AG09309 (cell line): ENCODE measurements around the gene RGS6.

Experiments
- DNase-seq: peaks from one replicate; pipeline ENCODE4 v3.0.0-alpha.2; 2010; ENCODE audit warnings: low read depth
- H3K4me3 ChIP-seq: 2 replicates; pipeline ENCODE4 v1.5.1; 2011; ENCODE audit warnings: mild to moderate bottlenecking, low read depth, low read length, moderate library complexity; ENCODE audit not compliant: control insufficient read depth
- CTCF ChIP-seq: IDR thresholded peaks from 2 replicates; pipeline ENCODE4 v1.5.1; 2011; ENCODE audit warnings: mild to moderate bottlenecking, low read depth, low read length, inconsistent platforms; ENCODE audit not compliant: insufficient read depth, control insufficient read depth; ENCODE audit errors: missing control alignments

The RGS6 gene

GRCh38 chr14:72291908-72292688 is 359.9 kb downstream of the RGS6 start:
- H3K4me3 ChIP-seq = no peak overlapping the region
- peak; percentile 41 for DNase-seq
- TF ChIP-seq CTCF = peak; percentile 67

- DNase-seq = no peak
- H3K4me3 ChIP-seq = no peak overlapping the region
- TF ChIP-seq CTCF = no peak
Measured at GRCh38 chr14:72292689-72293024, 360.4 kb downstream of the RGS6 start.

GRCh38 chr14:72301352-72301751 is 369.1 kb downstream of the RGS6 start:
- DNase-seq = no peak
- no peak for TF ChIP-seq CTCF
- no peak overlapping the region for H3K4me3 ChIP-seq

GRCh38 chr14:72303930-72304329 is 371.7 kb downstream of the RGS6 start:
- no peak overlapping the region for H3K4me3 ChIP-seq
- DNase-seq = no peak
- TF ChIP-seq CTCF = no peak

GRCh38 chr14:72305561-72305960 is 373.3 kb downstream of the RGS6 start:
- no peak overlapping the region for H3K4me3 ChIP-seq
- no peak for DNase-seq
- TF ChIP-seq CTCF = no peak

GRCh38 chr14:72308967-72309485 is 376.8 kb downstream of the RGS6 start:
- DNase-seq = no peak
- H3K4me3 ChIP-seq = no peak overlapping the region
- TF ChIP-seq CTCF = no peak

- H3K4me3 ChIP-seq = no peak overlapping the region
- no peak for TF ChIP-seq CTCF
- no peak for DNase-seq
Measured at GRCh38 chr14:72311116-72311515, 378.9 kb downstream of the RGS6 start.
